ENCODE measurements around the gene BOLL. TPM values are rescaled to one million over a fixed set of nuclear protein-coding genes. Genes with fewer than 3 reads are reported as not detected.

Gene BOLL
- total and polyA plus RNA-seq, 12 donors: not detected

GRCh38 chr2:197708331-197708730 lies 76.8 kb downstream of the BOLL start:
- no peak for DNase-seq
- H3K36me3 ChIP-seq (replicated peaks in 1 of 2): no peaks in the 10 kb centered on the region
- intact Hi-C loops (cut with DNase I): loop anchor here in 1 of 2 donors (5.0 kb wide), 1 partner anchor 69 kb away; no protein-coding TSS in a partner anchor
- TF ChIP-seq POLR2A (IDR thresholded peaks at IDR 0.05): no peak
- TF ChIP-seq CTCF (IDR thresholded peaks at IDR 0.05): no peak
- no peaks in the 10 kb centered on the region for H3K27me3 ChIP-seq
- H3K9me3 ChIP-seq (replicated peaks in 1 of 3): no peaks in the 10 kb centered on the region
- no peak overlapping the region for H3K27ac ChIP-seq
- WGBS, 4 donors: 44 to 60% (median 49%) methylated on average over 2 of the region's 2 CpGs
- peaks cover 14 to 41% of the 10 kb centered on the region in 2 donors for H3K4me1 ChIP-seq (replicated peaks in 1 of 2)
- no peak overlapping the region for H3K4me3 ChIP-seq

- peak overlapping the region in 1 of 4 donors; percentile 84 for H3K4me3 ChIP-seq
- no peaks in the 10 kb centered on the region for H3K27me3 ChIP-seq
- DNase-seq: no peak
- no peaks in the 10 kb centered on the region for H3K36me3 ChIP-seq (replicated peaks in 1 of 2)
- no peak overlapping the region for H3K27ac ChIP-seq
- H3K9me3 ChIP-seq (replicated peaks in 1 of 3): no peaks in the 10 kb centered on the region
- WGBS, 4 donors: 9 to 12% (median 11%) methylated on average over 4 of the region's 4 CpGs
- H3K4me1 ChIP-seq (replicated peaks in 1 of 2): peaks cover 14 to 41% of the 10 kb centered on the region in 2 donors
- TF ChIP-seq CTCF (IDR thresholded peaks at IDR 0.05) (peak; percentile 58 to 75 (median 64)), POLR2A (IDR thresholded peaks at IDR 0.05) (no peak)
- intact Hi-C loops (cut with DNase I): loop anchor here in 1 of 2 donors (5.0 kb wide), 1 partner anchor 70 kb away; no protein-coding TSS in a partner anchor
Observed at GRCh38 chr2:197707316-197708213, 77.6 kb downstream of the BOLL start.

- Histone ChIP-seq H3K36me3 (replicated peaks in 1 of 2) (no peaks in the 10 kb centered on the region), H3K27ac (no peak overlapping the region), H3K4me3 (peak overlapping the region in 1 of 4 donors; percentile 84), H3K9me3 (replicated peaks in 1 of 3) (no peaks in the 10 kb centered on the region), H3K27me3 (no peaks in the 10 kb centered on the region), H3K4me1 (replicated peaks in 1 of 2) (peaks cover 14 to 41% of the 10 kb centered on the region in 2 donors)
- WGBS, 4 donors: 31 to 57% (median 47%) methylated on average over 4 to 5 of the region's 5 CpGs
- intact Hi-C loops (cut with DNase I): loop anchor here in 1 of 2 donors (5.0 kb wide), 1 partner anchor 70 kb away; no protein-coding TSS in a partner anchor
- TF ChIP-seq POLR2A (IDR thresholded peaks at IDR 0.05) (no peak), CTCF (IDR thresholded peaks at IDR 0.05) (no peak)
- no peak for DNase-seq
Observed at GRCh38 chr2:197706839-197707207, 78.3 kb downstream of the BOLL start.
